Activated CD4-positive, alpha-beta T cell treated with anti-CD3 and anti-CD28 coated beads, Interleukin-2, amount 50 U/mL, for 1 hour (primary cell): ENCODE results near the gene KCNQ4.

Source experiments
- DNase-seq: peaks from one replicate; pipeline ENCODE4 v3.0.0-alpha.2; 2020

The KCNQ4 gene

DNA sequence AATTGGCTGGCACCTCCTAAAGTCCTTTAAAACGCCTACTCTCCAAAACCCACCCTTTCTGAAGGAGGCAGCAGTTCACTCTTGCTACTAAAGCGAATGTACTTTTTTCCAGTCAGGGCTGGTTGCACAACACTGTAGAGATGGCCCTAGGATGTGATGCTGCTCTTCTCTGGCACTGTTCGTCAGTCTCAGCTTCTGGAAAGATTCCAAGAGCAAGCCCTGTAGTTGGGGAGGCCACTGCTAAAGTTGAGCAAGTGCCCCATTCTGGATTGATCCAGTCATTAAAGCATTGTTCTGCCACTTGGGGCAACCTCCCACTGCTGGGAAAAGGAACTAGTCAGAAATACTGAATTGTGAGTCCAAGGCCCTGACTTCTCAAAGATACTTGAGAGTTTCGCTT, 28.5 kb upstream of the KCNQ4 start:
- no peak for DNase-seq

DNA sequence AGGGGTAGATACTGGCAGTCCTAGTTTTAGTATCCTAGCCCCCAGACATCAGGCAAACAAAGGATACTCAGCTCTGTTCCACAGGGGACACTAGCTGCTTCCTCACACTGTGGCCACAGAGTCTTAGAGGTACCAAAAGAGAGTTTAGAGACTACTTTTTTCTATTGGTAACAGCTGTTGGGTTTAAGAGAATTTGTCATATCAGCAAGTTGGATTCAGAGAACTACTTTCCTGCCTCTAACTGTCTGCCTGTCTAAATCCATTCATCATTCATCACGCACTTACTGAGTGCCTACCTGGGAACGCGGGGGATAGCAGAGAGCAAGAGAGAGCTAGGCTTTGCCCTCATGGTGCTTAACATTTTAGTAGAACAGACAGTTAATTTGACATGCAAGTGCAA, 27.1 kb upstream of the KCNQ4 start:
- DNase-seq, result no peak

DNA sequence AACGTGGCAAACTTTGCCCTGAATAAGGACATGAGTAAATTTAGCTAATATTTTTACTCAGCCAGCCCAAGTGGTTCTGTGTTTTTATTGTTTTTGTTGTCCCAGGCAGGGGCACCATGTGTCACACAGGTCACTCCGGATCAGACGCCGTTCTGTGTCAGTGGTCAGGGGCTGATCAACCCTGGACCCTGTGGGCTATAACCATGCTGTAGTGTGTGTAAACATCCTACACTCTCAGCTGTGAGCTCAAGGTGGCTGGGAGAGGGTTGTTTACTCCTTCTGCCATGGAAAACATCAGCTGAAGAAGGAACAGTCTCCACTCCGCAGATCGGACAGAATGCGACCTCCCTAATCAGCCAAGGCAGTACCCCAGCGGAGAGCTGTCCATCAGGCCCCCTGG, 26.5 kb upstream of the KCNQ4 start:
- DNase-seq, result no peak

DNA sequence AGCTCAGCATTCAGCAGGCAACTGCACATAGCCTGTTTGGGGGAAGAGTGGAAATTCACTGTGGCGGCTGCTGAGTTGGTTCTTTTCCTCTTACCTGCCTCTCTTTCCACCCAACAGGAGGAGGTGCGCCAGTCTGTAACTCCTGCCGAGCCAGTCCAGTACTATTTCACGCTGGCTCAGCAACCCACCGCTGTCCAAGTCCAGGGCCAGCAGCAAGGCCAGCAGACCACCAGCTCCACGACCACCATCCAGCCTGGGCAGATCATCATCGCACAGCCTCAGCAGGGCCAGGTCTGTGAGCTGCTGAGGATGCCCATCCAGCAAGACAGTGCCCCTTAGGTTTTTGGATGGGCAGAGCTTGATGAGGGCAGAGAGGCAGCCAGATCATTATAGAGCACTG, 25.6 kb upstream of the KCNQ4 start:
- DNase-seq, result no peak

DNA sequence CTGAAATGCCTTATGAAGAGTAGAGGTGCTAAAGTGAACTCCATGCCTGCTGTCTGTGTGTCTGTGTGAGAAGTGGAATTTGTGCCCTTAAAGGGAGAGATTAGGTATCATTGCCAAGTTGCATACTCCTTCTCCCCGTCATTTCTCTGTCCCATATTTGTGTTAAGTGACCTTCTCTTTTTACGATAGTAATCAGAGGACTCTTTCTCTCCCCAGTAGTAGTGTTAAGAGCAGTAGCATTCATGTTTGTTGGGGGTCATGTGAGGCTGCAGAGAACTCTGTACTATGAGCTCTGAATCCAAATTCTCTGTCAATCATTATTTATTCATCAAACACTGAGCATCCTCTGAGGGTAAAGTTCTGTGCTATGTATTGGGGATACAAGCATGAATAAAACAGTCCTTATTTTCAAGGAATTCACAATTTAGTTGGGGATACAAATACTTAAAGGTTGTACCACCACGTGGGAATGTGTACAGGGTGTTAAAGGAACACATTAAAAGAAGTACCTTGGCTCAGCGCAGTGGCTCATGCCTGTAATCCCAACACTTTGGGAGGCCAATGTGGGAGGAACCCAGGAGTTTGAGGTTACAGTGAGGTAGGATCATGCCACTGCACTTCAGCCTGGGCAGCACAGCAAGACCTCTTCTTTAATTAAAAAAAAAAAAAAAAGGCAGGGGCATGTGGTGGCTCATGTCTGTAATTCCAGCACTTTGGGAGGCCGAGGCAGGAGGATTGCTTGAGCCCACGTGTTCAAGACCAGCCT, 24.8 kb upstream of the KCNQ4 start:
- DNase-seq, result no peak

DNA sequence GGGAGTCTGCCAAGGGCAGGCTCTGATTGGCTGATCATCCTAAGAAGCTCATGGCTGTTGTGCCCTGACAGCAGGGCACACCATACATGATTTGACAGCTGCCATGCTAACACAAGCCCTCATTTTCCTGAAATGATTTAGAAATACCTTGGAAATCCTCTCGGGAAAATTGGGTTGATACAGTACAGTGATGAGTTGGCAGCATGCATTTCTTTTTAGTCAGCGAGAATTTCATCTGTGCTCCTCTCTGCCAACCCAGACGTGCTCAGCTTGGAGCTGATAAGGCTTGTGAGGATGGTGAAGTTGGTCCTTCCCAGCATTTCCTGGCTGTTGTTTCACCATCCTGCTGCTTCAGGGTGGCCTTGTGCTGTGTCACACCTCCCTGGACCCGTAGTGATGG, 22.6 kb upstream of the KCNQ4 start:
- no peak for DNase-seq

DNA sequence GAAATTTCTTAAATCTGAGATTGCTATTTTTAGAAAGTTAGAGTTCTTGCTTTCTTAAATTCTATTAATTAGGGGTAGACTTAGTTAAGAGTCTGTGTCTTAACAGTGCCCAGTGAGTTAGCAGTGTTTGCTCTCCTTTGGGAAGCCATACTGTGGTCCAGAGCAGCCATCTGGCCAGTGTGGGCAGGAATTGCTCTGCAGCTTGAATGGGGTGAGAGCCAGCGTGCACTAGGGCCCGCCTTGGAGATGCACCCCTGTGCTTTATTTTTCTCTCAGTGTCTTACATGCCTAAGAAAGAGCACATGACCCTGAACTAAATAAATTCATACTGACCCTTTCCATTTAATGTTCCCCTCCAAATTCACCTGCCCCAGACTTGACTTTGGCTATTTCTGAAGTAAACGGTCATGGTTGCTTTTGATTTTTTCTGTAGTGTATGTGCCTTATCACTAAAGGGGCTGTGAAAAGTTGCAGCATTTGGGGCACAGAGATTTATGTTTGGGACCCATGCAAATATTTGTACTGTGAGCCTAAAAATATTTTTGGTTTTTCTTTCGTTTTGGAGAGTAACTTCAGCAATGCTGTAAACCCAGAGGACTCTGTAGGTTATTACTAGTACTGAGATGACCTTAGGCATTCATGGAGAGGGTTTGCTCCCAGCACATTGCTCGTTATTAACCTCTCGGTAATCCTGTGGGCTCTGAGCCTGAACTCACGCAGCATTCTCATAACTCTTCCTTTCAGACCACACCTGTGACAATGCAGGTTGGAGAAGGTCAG, 21.3 kb upstream of the KCNQ4 start:
- DNase-seq, result no peak

DNA sequence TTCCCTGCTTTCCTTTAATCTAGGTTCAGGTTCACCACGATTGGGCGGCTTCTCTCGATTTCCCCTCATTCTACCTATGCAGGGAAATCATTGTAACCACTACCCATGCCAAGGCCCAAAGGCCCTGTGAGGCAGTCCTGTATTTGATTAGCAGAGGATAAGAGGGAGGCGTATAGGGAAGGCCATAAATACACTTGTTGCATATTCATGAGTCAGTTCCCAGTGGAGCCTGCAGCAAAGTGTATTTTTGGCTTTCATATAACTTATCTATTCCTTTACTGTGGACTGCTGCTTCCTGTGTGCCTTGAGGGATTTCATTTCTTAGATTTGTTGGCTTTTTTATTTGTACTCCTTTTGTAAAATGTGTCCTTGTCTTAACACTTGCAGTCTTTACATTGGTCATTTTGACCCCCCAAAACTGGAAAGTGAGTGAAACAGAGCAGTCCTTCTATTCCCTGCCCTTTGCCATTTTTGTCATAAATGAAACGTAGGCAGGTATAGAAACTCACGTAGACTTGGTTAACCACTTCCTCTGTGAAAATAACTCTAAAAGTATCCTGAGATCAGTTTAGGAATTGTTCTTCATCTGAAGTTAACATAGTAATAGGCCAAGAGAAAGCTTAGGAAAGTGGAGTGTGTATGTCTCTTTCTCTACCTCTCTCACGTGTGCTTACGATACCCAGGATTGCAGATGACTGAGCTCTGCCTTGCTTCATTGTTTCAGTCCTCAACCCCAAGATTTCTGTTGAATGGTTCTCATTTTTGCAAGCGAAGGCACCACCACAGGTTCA, 19.6 kb upstream of the KCNQ4 start:
- no peak for DNase-seq

DNA sequence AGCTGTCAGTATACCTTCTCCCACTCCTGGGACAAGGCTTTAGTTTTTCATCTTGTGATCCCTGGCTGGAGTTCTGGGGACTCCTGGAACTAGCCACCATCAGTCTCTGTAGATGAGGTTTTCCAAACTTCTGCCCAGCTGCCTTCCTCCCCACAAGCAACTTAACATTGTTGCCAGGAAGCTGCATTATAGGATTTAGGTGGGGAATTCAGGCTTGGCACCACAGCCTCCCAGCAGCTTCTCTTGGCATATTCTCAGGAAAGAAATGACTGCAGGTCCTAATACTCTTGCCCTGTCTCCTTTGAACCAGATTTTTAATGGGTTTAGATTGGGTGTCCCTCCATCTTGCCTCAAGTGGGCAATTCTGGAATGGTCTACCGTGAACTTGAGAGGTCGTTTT, 18.6 kb upstream of the KCNQ4 start:
- no peak for DNase-seq

DNA sequence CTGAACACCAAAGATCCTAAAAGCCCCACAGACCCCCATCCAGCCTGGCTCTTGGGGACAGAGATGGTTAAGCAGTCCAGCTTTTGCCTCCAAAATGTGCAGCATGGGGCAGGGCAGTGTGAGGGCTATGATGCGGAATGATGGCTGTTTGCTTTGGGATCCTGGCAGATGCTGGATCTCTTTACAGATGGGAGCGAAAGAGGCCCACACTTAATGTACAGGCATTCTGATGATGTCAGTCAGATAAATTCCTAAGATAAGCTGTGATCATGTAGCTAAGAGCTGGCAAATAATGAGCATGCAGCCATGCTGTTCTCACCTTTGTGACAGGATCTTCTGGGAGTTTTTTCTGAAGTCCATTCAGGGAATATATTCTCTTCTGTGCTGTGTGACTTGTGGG, 17.6 kb upstream of the KCNQ4 start:
- no peak for DNase-seq

DNA sequence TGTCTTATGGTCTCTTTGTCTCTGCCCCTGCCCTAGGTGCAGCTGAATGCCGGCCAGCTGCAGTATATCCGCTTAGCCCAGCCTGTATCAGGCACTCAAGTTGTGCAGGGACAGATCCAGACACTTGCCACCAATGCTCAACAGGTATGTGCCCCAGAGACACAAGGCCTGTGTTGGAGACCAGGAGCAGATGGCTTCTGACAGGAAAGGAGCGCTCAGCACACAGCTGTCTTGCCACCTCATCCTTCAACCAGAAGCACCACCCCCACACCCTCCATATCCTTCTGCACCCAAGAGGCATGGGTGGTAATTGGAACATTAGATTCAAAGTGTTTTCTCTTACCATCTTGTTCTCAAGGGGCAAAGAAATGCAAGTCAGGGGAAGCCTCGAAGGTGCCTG, 17.0 kb upstream of the KCNQ4 start:
- no peak for DNase-seq

DNA sequence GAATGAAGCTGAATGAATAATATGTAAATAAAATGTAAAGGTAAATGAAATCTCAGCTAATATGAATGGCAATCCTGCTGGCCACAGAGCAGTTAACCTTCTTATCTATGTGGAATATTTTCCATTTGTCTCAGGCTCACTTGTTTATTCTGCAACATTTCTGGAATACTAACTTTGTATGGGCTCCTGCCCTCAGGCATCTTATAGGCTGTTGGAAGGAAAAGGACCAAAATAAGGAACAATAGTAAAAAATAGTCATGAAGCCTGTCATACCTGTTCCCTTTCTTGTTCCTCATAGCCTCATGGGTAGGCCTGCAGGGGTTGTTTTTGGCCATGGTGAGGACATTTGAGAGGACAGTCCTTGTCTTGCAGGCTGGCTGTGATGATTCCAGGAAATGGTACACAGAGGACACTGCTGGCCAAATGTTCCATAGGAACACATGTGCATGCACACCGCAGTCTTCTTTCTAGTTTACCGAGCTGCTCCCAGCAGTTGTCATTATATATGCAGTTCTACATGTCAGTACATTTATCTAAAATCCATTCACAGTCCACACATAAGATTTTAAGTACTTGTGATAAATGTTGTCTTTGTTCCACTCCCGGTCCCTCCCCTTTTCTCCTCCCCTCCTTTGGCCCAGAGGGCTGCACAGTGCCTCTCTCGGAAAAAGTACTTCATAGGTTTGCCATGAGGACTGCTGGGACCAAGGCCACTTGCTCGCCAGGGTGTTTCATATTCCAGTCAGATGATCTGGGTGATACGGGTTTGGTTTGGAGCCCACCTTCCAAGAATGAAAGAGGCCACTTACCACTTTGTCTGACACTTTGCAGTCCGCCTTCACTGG, 15.2 kb upstream of the KCNQ4 start:
- no peak for DNase-seq

DNA sequence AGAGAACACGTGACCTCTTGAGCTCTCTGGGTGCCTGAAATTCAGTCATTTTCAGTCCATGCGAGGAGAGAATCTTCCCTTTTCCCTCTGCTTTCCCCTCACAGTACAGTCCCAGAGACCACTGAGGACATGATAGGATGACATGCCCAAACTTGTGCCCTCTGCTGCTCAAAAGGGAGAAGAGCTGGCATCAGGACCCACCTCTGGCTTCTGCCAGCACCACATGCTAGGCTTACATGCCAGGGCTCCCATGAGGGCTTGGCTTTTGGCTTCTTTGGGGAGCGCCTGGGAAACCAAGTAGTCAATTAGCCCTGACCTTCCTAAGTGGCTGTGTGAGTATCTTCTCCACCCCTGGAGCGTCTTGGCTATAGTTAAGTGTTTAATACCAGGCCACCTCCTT, 13.8 kb upstream of the KCNQ4 start:
- no peak for DNase-seq

DNA sequence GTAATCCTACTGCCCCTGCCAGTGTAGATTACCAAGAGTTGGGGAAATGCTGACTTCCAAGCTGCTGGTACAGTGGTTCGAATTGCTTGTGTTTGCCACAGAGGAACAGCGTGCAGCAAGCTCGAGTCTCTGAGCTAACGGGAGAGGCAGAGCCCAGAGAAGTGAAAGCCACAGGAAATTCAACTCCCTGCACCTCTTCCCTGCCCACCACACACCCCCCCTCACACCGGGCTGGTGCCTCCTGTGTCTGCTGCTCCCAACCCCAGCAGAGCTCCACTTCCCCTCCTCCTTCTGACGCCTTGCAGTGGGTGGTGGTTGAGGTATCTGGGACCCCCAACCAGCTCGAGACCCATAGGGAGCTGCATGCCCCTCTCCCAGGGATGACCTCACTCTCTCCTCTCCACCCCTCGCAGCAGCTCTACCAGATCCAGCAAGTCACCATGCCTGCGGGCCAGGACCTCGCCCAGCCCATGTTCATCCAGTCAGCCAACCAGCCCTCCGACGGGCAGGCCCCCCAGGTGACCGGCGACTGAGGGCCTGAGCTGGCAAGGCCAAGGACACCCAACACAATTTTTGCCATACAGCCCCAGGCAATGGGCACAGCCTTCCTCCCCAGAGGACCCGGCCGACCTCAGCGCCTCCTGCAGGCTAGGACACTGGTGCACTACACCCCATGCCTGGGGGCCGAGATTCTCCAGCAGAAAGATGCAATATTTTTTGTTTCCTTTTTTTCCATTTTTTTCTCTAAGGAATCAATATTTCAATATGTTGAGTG, 13.1 kb upstream of the KCNQ4 start:
- DNase-seq, result no peak

DNA sequence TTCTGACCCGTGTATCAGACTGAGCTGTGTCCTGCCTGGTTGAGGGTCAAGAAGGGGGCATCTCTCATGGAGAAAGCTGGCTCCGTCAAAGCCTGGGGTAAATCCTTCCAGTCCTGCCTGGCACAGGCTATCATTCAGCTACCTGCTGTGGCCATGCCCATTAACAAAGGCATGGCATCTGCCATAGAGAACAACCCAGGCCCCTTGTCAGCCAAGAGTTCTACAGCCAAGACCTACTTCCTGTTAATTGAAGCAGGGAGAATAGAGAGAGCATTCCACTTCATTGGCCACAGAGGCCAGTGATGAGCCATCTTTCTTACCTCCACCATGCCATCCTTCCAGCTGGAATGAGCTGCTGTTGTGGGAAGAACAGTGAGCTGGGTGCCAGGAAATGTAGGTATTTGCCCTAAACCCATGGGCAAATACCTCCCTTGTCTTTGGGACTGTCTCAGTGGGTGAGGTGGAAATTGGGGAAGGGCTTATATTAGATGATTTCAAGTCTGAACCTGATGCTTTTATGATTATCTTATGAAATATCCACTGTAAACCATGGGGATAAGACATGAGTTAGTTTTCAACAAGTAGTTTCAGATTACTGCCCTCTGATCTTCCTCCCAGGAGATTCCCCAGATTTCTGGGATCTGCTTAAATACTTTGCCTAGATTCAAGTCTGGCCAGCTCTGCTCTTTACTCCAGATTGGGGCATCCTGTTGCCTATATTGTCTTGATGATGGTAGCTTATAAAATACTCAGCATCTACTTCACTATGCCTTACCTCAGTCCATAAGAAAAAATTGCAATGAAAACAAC, 11.2 kb upstream of the KCNQ4 start:
- DNase-seq, result no peak

DNA sequence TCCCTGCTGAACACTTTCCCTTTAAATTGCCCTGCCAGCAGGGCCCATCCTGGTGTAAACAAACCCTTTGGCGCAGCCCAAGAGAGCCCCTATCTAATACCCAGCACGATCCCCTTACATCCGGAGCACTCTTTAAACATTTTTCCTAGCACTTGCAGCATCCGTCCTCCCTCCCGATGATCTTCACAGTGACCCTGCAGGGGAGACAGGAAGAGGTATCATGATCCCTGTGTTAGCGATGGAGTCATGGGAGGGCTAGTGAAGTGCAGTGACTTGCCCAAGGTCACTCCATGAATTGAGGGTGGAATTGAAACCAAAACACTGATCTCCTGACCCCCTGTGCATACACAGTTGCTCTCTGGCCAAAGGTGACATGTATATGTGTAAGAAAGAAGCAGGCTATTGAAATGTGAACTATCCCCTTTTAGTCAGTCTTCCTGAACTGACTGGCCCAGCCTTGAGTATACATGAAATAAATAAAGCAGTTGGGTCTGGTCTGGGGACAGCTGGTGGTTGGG, 9.8 kb upstream of the KCNQ4 start:
- no peak for DNase-seq

DNA sequence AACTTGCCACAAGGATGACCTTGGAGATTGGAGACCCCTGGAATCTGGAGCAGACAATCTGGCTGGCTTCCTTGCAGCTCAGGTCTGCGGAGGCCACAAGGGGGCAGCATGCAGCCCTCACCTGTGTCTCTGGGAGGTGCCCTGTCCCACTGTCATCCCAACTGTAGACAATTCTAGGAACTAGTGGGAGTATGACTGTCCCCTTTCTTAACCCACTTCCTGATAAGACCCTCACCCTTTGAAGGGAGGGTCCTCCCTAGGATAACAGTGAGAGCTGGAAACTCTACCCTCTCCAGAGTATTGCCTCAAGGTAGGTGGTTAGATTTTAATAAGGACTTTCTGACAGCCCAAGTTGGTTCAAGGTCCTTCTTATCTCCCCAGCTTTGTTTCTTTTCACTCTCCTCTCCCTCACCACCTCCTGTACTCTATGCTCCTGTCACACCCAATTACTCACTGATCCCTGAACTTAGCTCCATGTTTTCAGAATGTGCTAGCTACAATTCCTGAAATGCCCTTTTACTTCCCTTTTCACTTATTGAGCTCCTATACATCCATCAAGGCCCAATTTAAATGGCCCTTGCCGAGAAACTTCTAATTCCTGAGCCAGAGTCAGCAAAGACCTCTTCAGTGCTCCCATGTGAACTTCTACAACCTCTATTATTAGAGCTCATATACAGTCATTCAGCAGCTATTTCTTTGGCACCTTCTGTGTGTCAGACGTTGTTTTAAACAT, 9.2 kb upstream of the KCNQ4 start:
- DNase-seq, result peak; percentile 68

DNA sequence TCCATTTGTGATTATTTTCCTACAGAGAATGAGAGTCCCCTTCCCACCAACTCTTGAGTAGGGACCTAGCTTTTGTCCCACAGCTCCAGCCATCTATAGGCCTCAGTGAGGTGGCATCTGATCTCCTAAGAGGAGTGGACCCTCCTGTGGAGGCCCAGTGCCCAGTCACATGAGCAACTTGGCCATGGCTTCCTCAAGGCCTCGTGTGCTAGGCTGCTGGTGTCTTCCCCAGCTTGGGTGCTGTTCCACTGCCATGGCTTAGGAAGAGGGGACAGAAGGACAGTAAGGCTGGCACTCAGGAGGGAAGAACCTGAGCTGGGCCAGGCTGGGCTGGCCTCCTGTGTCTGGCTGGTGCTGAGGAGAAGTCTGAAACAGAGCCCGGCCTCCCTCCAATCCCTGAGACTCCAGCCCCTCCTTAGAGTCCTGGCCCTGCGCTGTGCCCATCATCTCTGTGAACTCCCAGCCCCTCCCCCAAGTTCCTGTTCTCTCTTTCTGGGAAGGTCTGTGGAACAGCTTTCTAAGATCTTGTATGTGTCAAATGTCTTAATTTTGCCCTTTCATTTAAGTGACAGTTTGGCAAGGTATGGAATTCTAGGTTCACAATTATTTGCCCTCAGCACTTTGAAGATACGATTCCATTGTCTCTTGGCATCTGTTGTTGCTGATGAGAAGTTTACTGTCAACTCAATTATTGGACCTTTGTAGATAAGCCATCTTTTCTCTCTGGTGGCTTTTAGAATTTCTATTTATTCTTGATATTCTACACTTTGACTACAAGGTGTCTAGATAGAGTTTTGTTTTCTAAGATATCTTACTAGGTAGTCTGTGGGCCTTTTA, 7.1 kb upstream of the KCNQ4 start:
- DNase-seq, result no peak
